Lung (tissue), 12 donors: ENCODE data around the gene SUPT3H. TPM values are rescaled to one million over a fixed set of nuclear protein-coding genes. Genes with fewer than 3 reads are reported as not detected.

ENCODE experiments used
- ATAC-seq: fragments of 200-7000 bp; cut with Tn5 transposase; one replicate; pipeline ENCODE4 v1.9.1; 2020; ENCODE audit warnings: moderate number of reproducible peaks; ENCODE audit not compliant: insufficient read depth, low FRiP score
- DNase-seq, 3 donors: peaks; one replicate each; pipeline ENCODE4 v3.0.0-alpha.2; 2013 to 2017
- H3K27ac ChIP-seq, 2 donors: one replicate each; pipeline ENCODE4 v1.5.1; 2013; ENCODE audit warnings: mild to moderate bottlenecking in 2 of 2, moderate library complexity in 2 of 2, control low read depth in 1 of 2, inconsistent platforms in 1 of 2, low read depth in 1 of 2, low read length in 1 of 2
- H3K27me3 ChIP-seq, 3 donors: one replicate each; pipeline ENCODE4 v1.5.1; 2013; ENCODE audit warnings: low read length in 2 of 3; ENCODE audit not compliant: control insufficient read depth in 3 of 3, insufficient read depth in 3 of 3
- H3K36me3 ChIP-seq, 4 donors: one replicate each; pipeline ENCODE4 v1.5.1; 2013; ENCODE audit warnings: low read length in 4 of 4, mild to moderate bottlenecking in 1 of 4, moderate library complexity in 1 of 4; ENCODE audit not compliant: control insufficient read depth in 4 of 4, insufficient read depth in 4 of 4
- H3K4me1 ChIP-seq, 5 donors: one replicate each; pipeline ENCODE4 v1.5.1; 2013; ENCODE audit warnings: low read length in 5 of 5, mild to moderate bottlenecking in 2 of 5, moderate library complexity in 1 of 5; ENCODE audit not compliant: control insufficient read depth in 5 of 5, insufficient read depth in 5 of 5
- H3K4me3 ChIP-seq: one replicate; pipeline ENCODE4 v1.5.1; 2013; ENCODE audit warnings: mild to moderate bottlenecking, control low read depth, moderate library complexity
- H3K9ac ChIP-seq, 2 donors: one replicate each; pipeline ENCODE4 v1.5.1; 2013; ENCODE audit warnings: low read length in 2 of 2, control low read depth in 1 of 2; ENCODE audit not compliant: insufficient read depth in 1 of 2
- H3K9me3 ChIP-seq, 4 donors: one replicate each; pipeline ENCODE4 v1.5.1; 2013; ENCODE audit warnings: low read length in 3 of 4, mild to moderate bottlenecking in 1 of 4, moderate library complexity in 1 of 4; ENCODE audit not compliant: control insufficient read depth in 4 of 4, insufficient read depth in 3 of 4
- WGBS, 2 donors: extraction: QIAGEN DNeasy Blood & Tissue Kit; methylation state at CpG; one replicate each; pipeline ENCODE4 v1.1.7; 2013; 5-methylcytosine and 5-hydroxymethylcytosine counted together
- polyA plus RNA-seq, 2 donors: library from polyadenylated mRNA; stranded (reverse); fragments of 200-250 nt; gene quantifications; one replicate each; pipeline ENCODE4 v1.2.1, GENCODE V29; 2013
- total RNA-seq, 2 donors: library from RNA; depleted of rRNA in 1 of 2; stranded (reverse); fragments of >200 nt in 1 of 2; gene quantifications; one replicate each; pipeline ENCODE4 v1.2.1, GENCODE V29; 2014 to 2021
- TF ChIP-seq, protein P1 (sequence below): IDR thresholded peaks from 2 replicates; pipeline ENCODE4 v1.5.1; 2012; ENCODE audit warnings: mild to moderate bottlenecking; ENCODE audit errors: control extremely low read depth, extremely low read depth
- donor health status: control.
- donor health status: control.
- donor health status: Bipolar disorder and iron deficiency.
- donor health status: healthy.
- donor health status: DM: yes; HTN: yes; CAD: no.

SUPT3H gene
- total and polyA plus RNA-seq, 4 donors: 5.2 to 17.4 (median 8.2) TPM

DNA sequence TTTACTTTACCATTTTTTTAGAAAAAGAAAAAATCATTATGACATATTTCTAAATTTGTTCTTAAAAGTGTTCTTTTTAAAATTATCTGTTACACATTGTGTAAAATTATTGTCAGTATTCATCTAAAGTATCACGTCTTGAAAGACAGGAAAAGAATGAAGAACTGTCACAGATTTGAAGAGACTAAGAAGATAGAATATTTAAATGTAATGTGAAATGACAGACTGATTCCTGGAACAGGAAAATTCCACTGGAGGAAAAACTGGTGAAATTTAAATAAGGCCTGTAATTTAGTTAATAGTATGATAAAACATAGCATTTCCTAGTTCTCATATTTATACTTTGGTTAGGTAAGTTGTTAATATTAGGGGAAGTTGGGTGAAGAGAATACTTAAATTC lies 102.4 kb downstream of the SUPT3H start:
- Histone ChIP-seq H3K27me3 (no peaks in the 10 kb centered on the region), H3K36me3 (no peaks in the 10 kb centered on the region), H3K4me1 (peaks cover 0 to 1% (median 0%) of the 10 kb centered on the region in 5 donors), H3K4me3 (no peak overlapping the region), H3K9ac (no peak overlapping the region), H3K27ac (no peak overlapping the region), H3K9me3 (peaks cover 0 to 1% (median 0%) of the 10 kb centered on the region in 4 donors)
- ATAC-seq (no peak), DNase-seq (no peak)
- TF ChIP-seq, protein P1, sequence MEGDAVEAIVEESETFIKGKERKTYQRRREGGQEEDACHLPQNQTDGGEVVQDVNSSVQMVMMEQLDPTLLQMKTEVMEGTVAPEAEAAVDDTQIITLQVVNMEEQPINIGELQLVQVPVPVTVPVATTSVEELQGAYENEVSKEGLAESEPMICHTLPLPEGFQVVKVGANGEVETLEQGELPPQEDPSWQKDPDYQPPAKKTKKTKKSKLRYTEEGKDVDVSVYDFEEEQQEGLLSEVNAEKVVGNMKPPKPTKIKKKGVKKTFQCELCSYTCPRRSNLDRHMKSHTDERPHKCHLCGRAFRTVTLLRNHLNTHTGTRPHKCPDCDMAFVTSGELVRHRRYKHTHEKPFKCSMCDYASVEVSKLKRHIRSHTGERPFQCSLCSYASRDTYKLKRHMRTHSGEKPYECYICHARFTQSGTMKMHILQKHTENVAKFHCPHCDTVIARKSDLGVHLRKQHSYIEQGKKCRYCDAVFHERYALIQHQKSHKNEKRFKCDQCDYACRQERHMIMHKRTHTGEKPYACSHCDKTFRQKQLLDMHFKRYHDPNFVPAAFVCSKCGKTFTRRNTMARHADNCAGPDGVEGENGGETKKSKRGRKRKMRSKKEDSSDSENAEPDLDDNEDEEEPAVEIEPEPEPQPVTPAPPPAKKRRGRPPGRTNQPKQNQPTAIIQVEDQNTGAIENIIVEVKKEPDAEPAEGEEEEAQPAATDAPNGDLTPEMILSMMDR: no peak
- WGBS, 2 donors: 88 to 94% methylated on average over 1 of the region's 1 CpG

DNA sequence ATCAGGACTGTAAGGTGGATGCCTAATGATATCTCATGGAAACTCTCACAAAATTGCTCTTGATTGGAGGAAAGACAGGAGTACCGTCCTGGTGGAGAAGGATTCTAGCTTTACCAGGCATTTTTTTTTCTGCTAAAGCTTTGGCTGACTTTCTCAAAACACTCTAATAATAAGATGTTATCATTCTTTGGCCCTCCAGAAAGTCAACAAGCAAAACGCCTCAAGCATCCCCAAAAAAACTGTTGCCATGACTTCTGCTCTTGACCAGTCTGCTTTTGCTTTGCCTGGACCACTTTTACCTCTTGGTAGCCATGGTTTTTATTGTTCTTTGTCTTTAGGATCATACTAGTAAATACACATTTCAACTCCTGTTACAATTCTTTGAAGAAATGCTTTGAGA lies 105.1 kb downstream of the SUPT3H start:
- no peak for DNase-seq
- Histone ChIP-seq H3K4me1 (no peaks in the 10 kb centered on the region), H3K27ac (no peak overlapping the region), H3K36me3 (no peaks in the 10 kb centered on the region), H3K9ac (no peak overlapping the region), H3K9me3 (peaks cover 0 to 1% (median 0%) of the 10 kb centered on the region in 4 donors), H3K4me3 (no peak overlapping the region), H3K27me3 (no peaks in the 10 kb centered on the region)
- WGBS, 2 donors: 91 to 95% methylated on average over 2 of the region's 2 CpGs
- TF ChIP-seq, protein P1: no peak
- no peak for ATAC-seq

DNA sequence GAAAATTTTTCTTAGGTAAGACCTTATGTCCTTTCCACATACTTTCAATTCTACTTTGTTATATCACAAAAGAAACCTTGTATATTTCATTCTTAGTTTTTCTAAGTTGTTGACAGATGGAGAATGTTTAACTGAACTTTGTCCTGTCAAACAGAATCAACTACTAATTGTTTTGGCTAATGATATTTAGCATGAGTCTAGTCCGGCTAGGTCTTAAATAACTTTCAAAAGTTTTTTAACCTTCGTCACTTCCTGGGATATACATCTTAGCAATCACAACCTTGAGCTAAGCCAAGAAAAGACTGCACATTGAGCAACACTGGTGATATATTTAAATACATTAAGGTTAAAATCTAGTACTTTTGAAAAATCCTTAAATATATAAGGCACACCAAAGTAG lies 112.5 kb downstream of the SUPT3H start:
- TF ChIP-seq, protein P1: no peak
- whole genome bisulfite sequencing, 2 donors: 92 to 95% methylated on average over 2 of the region's 2 CpGs
- Histone ChIP-seq H3K27ac (no peak overlapping the region), H3K9ac (no peak overlapping the region), H3K4me1 (no peaks in the 10 kb centered on the region), H3K27me3 (no peaks in the 10 kb centered on the region), H3K9me3 (no peaks in the 10 kb centered on the region), H3K36me3 (no peaks in the 10 kb centered on the region), H3K4me3 (no peak overlapping the region)
- ATAC-seq: no peak
- peak in 1 of 3 donors; percentile 18 for DNase-seq

DNA sequence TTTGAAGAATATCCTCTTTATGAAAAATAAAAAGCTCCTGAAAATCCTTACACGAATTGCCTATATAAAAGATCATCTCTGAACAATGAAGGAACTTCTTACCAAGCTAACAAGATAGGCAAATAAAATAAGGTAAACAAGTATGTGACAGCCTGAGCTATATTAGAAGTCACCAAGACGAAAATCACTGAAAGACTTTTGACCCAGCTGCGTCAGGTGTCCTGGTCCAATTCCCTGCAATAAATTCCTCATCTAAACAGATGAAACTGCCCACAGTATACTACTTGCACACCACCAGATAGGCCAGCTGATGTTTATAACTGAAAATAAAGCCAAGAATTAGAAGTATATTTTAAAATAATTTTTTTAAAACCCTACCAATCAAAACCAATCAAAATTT lies 117.0 kb downstream of the SUPT3H start:
- Histone ChIP-seq H3K9ac (no peak overlapping the region), H3K4me1 (no peaks in the 10 kb centered on the region), H3K9me3 (no peaks in the 10 kb centered on the region), H3K36me3 (no peaks in the 10 kb centered on the region), H3K4me3 (no peak overlapping the region), H3K27ac (no peak overlapping the region), H3K27me3 (no peaks in the 10 kb centered on the region)
- DNase-seq: no peak
- 91 to 93% methylated on average over 3 of the region's 3 CpGs for WGBS, 2 donors
- TF ChIP-seq, protein P1: no peak
- no peak for ATAC-seq
